RWPE2 (cell line): Measurements from ENCODE around the gene CD93.

ENCODE experiments used
- ATAC-seq: fragments of 200-7000 bp; cut with Tn5 transposase; 3 replicates; pipeline ENCODE4 v1.9.1; 2021; ENCODE audit warnings: low read depth
- DNase-seq: peaks from one replicate; pipeline ENCODE4 v3.0.0-alpha.2; 2020; ENCODE audit warnings: low spot score
- H3K27ac ChIP-seq: fragments of 450-650 bp; 2 replicates; pipeline ENCODE4 v1.5.1; 2017; ENCODE audit warnings: mild to moderate bottlenecking; ENCODE audit not compliant: poor library complexity, severe bottlenecking
- H3K27me3 ChIP-seq: fragments of 250-450 bp; sonication (Bioruptor Pico); 2 replicates; pipeline ENCODE4 v1.5.1; 2021; ENCODE audit warnings: mild to moderate bottlenecking, moderate library complexity; ENCODE audit not compliant: insufficient read depth, poor library complexity, severe bottlenecking
- H3K36me3 ChIP-seq: fragments of 250-450 bp; sonication (Bioruptor Pico); 2 replicates; pipeline ENCODE4 v1.5.1; 2020; ENCODE audit warnings: low read depth, mild to moderate bottlenecking, moderate library complexity
- H3K4me1 ChIP-seq: fragments of 250-450 bp; sonication (Bioruptor Pico); 2 replicates; pipeline ENCODE4 v1.5.1; 2021; ENCODE audit warnings: mild to moderate bottlenecking, moderate library complexity; ENCODE audit not compliant: insufficient read depth, poor library complexity, severe bottlenecking
- H3K4me3 ChIP-seq: fragments of 250-450 bp; sonication (Bioruptor Pico); 2 replicates; pipeline ENCODE4 v1.5.1; 2021; ENCODE audit warnings: mild to moderate bottlenecking, moderate library complexity; ENCODE audit not compliant: severe bottlenecking
- H3K9me3 ChIP-seq: fragments of 250-450 bp; sonication (Bioruptor Pico); 2 replicates; pipeline ENCODE4 v1.5.1; 2021; ENCODE audit warnings: mild to moderate bottlenecking, moderate library complexity; ENCODE audit not compliant: severe bottlenecking
- CTCF ChIP-seq: fragments of 450-650 bp; IDR thresholded peaks from one replicate; pipeline ENCODE4 v1.5.1; 2017; ENCODE audit warnings: mild to moderate bottlenecking, moderate library complexity; ENCODE audit not compliant: poor library complexity, severe bottlenecking

Gene CD93

DNA sequence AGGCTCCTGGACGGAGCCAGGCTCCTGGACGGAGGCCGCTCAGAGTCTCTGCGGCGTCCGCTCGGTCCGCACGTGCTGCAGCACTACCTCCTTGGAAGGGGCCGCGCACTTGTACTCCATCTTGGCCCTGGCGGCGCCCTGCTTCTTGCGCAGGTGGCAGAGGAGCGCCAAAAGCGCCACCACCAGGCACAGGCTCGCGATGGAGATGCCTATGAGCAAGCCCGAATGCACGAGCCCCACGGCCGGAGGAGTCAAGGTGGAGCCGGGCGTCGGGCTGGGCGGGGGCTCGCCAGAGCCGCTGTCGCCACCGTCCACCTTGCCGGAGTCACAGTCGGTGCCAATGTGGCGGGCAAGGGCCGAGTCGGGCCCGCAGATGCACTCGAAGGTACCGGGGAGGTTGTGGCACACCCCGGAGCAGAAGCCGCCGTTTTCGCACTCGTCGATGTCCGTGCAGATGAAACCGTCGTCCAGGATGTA lies 38.3 kb downstream of the CD93 start:
- DNase-seq = no peak
- peaks cover 22% of the 10 kb centered on the region for H3K4me1 ChIP-seq
- no peak for TF ChIP-seq CTCF
- H3K9me3 ChIP-seq = no peaks in the 10 kb centered on the region
- H3K27ac ChIP-seq = peak overlapping the region; percentile 66
- no peaks in the 10 kb centered on the region for H3K27me3 ChIP-seq
- peak overlapping the region; percentile 42 for H3K4me3 ChIP-seq
- ATAC-seq = 0 out of 3 replicates have a peak, but pooled peaks have one; percentile 0
- H3K36me3 ChIP-seq = peaks cover 24% of the 10 kb centered on the region

GRCh38 chr20:23047001-23047737 lies 39.0 kb downstream of the CD93 start:
- Histone ChIP-seq H3K27me3 (no peaks in the 10 kb centered on the region), H3K9me3 (no peaks in the 10 kb centered on the region), H3K36me3 (peaks cover 24% of the 10 kb centered on the region), H3K4me3 (peak overlapping the region; percentile 42), H3K4me1 (peaks cover 22% of the 10 kb centered on the region), H3K27ac (peak overlapping the region; percentile 66)
- no peak for DNase-seq
- 0 out of 3 replicates have a peak, but pooled peaks have one; percentile 7 for ATAC-seq
- TF ChIP-seq CTCF = no peak

GRCh38 chr20:23046431-23046830 lies 39.7 kb downstream of the CD93 start:
- Histone ChIP-seq H3K27ac (peak overlapping the region; percentile 66), H3K4me3 (peak overlapping the region; percentile 42), H3K9me3 (no peaks in the 10 kb centered on the region), H3K4me1 (peaks cover 22% of the 10 kb centered on the region), H3K27me3 (no peaks in the 10 kb centered on the region), H3K36me3 (peaks cover 24% of the 10 kb centered on the region)
- ATAC-seq (no peak), DNase-seq (no peak)
- TF ChIP-seq CTCF = no peak

GRCh38 chr20:23043376-23043775 lies 42.7 kb downstream of the CD93 start:
- ATAC-seq (no peak), DNase-seq (no peak)
- Histone ChIP-seq H3K27ac (no peak overlapping the region), H3K4me1 (peaks cover 26% of the 10 kb centered on the region), H3K36me3 (peaks cover 24% of the 10 kb centered on the region), H3K27me3 (no peaks in the 10 kb centered on the region), H3K4me3 (no peak overlapping the region), H3K9me3 (no peaks in the 10 kb centered on the region)
- no peak for TF ChIP-seq CTCF

DNA sequence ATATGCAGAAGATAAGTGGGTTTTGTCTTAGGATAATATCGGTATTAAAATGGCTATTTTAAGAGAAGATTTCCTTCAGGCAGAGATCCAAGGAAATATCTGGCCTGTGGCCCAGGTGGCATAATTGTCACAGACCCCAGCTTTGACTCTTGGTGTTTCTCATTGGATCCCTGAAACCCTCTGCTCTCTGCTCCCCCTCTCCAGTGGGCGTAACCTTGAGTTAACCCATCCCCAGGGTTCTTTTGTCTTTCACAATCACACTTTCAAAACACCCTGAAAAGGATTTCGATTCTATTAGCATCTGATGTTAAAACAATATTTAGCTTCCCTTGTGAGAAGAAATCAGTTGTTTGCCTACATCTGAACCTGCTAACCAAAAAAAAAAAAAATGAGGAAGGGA lies 43.9 kb downstream of the CD93 start:
- H3K4me1 ChIP-seq = peaks cover 22% of the 10 kb centered on the region
- TF ChIP-seq CTCF = no peak
- ATAC-seq (no peak), DNase-seq (no peak)
- no peak overlapping the region for H3K27ac ChIP-seq
- peaks cover 21% of the 10 kb centered on the region for H3K36me3 ChIP-seq
- no peaks in the 10 kb centered on the region for H3K27me3 ChIP-seq
- no peak overlapping the region for H3K4me3 ChIP-seq
- H3K9me3 ChIP-seq = no peaks in the 10 kb centered on the region
